ENCODE data around the gene CCT8. TPM values are rescaled to one million over a fixed set of nuclear protein-coding genes. Genes with fewer than 3 reads are reported as not detected.

Gene CCT8
- total and polyA plus RNA-seq, 2 of the 4 experiments (the other 2 are of a cell fraction), result 172 to 192 TPM

GRCh38 chr21:29096218-29097015 lies 23.0 kb upstream of the CCT8 start:
- no CpG with 5 or more reads among the region's 8 CpGs for WGBS, 2 experiments (ENCODE audit: extremely low coverage in 2 of 2, insufficient read length in 1 of 2)
- H3K36me3 ChIP-seq (ENCODE audit: control insufficient read depth, insufficient read depth, low read length), result no peaks in the 10 kb centered on the region
- H3K14ac ChIP-seq (replicated peaks; ENCODE audit: low read depth, low read length), result no peak overlapping the region
- H3K9me3 ChIP-seq (ENCODE audit: control insufficient read depth, insufficient read depth, low read length), result no peaks in the 10 kb centered on the region
- peaks cover 0 to 10% of the 10 kb centered on the region in 2 experiments; a peak in 2 of 4 replicates for H3K79me1 ChIP-seq (ENCODE audit: low read depth in 1 of 2, low read length in 2 of 2)
- H3K27me3 ChIP-seq (ENCODE audit: control insufficient read depth, insufficient read depth, low read length), result no peaks in the 10 kb centered on the region
- H4K8ac ChIP-seq (ENCODE audit: low read depth in 2 of 2, low read length in 2 of 2), result no peak overlapping the region
- no peak overlapping the region for H2AK5ac ChIP-seq (ENCODE audit: low read depth, low read length)
- no peak overlapping the region for H3K23ac ChIP-seq (ENCODE audit: low read depth, low read length)
- H2AK9ac ChIP-seq (replicated peaks; ENCODE audit: low read depth, low read length, poor library complexity), result no peak overlapping the region
- ChIA-PET CTCF (interaction anchor here (0.6 to 1.0 kb wide), 2 partner anchors 39 to 68 kb away, joined by 3 read pairs; no protein-coding TSS in a partner anchor), POLR2A (ENCODE audit: unreplicated experiment) (no interaction called here)
- ATAC-seq (ENCODE audit: low read depth) (no peak), DNase-seq (no peak)
- intact Hi-C loops (cut with micrococcal nuclease), result no loop called here
- no peak overlapping the region for H3K27ac ChIP-seq (ENCODE audit: insufficient read depth, low read length)
- peak overlapping the region; percentile 25; the same call in 1 of the 3 replicates for H2BK15ac ChIP-seq (ENCODE audit: low read depth, low read length)
- BruUV-seq (replicated peaks), result no TSS peak
- no peak overlapping the region for H2BK5ac ChIP-seq (ENCODE audit: low read depth, low read length, poor library complexity, severe bottlenecking)
- no peak overlapping the region for H4K91ac ChIP-seq (ENCODE audit: insufficient read depth, low read depth, low read length)
- dilution Hi-C loops (cut with HindIII; ENCODE audit: low sequenced_read_pairs, unreplicated experiment), result no loop called here
- H3K4me2 ChIP-seq (ENCODE audit: low read depth, low read length), result no peak overlapping the region
- H3K56ac ChIP-seq (ENCODE audit: extremely low read depth, insufficient read depth, low read length), result no peak overlapping the region
- no peak overlapping the region for H2BK120ac ChIP-seq (ENCODE audit: low read depth, low read length)
- H3K9ac ChIP-seq (ENCODE audit: low read depth, low read length), result no peak overlapping the region
- TF ChIP-seq POLR2A (IDR thresholded peaks at IDR 0.05; ENCODE audit: low read depth, low read length) (no peak), MAFK (IDR thresholded peaks at IDR 0.05; ENCODE audit: low read depth, low read length) (no peak), CTCF (conservative IDR thresholded peaks at IDR 0.05; ENCODE audit: low read depth, low read length) (no peak), NFE2L2 (IDR thresholded peaks at IDR 0.05; ENCODE audit: low read depth, low read length) (no peak)
- no peak overlapping the region for H2AFZ ChIP-seq (replicated peaks; ENCODE audit: low read length, poor library complexity)
- no peak overlapping the region for H2BK20ac ChIP-seq (ENCODE audit: low read depth, low read length)
- H3K9me1 ChIP-seq (ENCODE audit: insufficient read depth, low read length), result peaks cover 3% of the 10 kb centered on the region; the same call in 1 of the 2 replicates
- in situ Hi-C loops (cut with MboI; ENCODE audit: low sequenced_read_pairs), result loop anchor here (25.0 kb wide), 1 partner anchor 1991 kb away; no protein-coding TSS in a partner anchor
- no peaks in the 10 kb centered on the region for H4K20me1 ChIP-seq (ENCODE audit: insufficient read depth, low read length)
- no peak overlapping the region for H3K18ac ChIP-seq (ENCODE audit: low read depth, low read length)
- H3K4me1 ChIP-seq (ENCODE audit: control insufficient read depth, insufficient read depth, low read length), result peaks cover 13% of the 10 kb centered on the region
- H3K4me3 ChIP-seq (ENCODE audit: insufficient read depth, low read depth, low read length), result no peak overlapping the region
- no peak overlapping the region for H3K4ac ChIP-seq (ENCODE audit: low read depth, low read length)
- no peak overlapping the region for H4K5ac ChIP-seq (ENCODE audit: low read depth, low read length)

Data from IMR-90 (cell line).